HG03175 (cell line): ENCODE measurements around the gene CXCR5.

Experiments used
- ATAC-seq: cut with Tn5 transposase; IDR thresholded peaks from one replicate; pipeline ENCODE4 v1.9.1; 2021; ENCODE audit warnings: mild to moderate bottlenecking, moderate library complexity; ENCODE audit not compliant: unreplicated experiment

The CXCR5 gene

DNA sequence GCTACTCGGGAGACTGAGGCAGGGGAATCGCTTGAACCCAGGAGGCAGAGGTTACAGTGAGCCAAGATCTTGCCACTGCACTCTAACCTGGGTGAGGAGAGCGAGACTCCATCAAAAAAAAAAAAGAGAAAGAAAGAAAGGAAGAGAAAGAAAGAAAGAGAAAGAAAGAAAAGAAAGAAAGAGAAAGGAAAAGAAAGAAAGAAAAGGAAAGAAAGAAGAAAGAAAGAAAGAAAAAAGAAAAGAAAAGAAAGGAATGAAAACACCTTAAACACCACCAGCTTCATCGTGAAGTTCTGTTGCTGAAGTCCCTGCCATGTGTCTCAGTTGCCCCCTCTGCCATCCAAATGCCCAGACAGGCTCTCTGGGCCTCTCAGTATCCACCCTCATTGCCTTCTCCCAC is 9.9 kb upstream of the CXCR5 start:
- no peak for ATAC-seq

DNA sequence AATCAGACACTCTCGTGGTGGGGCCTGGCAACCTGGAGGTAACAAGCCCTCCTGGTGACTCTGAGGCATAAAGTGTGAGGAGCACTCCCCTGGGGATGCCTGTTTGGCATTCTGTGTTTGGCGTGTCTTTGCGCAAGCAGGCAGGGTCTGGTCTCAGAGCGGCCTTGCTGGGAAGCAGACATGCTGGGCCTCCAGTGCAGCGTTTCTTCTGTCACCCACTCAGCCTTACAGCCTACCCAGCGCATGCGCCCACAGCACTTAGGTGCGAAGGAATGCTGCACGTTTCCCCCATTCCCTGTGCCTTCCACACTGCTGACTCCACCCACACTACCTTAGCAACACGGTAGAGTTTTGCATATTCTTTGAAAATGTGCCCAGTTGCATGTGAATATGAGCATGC is 7.4 kb upstream of the CXCR5 start:
- ATAC-seq = no peak

- no peak for ATAC-seq
Measured at GRCh38 chr11:118877487-118878162, 6.1 kb upstream of the CXCR5 start.

DNA sequence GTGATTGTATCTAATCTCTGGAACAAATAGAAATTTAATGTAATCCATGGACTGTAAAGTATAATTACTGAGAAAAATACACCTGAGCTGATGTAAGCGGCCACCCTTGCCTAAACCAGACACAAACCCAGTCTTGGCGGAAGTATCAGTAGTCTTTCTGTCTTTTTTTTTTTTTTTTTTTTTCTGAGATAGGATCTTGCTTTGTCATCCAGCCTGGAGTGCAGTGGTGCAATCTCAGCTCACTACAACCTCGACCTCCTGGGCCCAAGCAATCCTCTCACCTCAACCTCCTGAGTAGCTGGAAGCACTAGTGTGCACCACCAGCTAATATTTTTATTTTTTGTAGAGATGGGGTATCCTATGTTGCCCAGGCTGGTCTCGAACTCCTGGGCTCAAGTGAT is 5.5 kb upstream of the CXCR5 start:
- ATAC-seq = no peak

DNA sequence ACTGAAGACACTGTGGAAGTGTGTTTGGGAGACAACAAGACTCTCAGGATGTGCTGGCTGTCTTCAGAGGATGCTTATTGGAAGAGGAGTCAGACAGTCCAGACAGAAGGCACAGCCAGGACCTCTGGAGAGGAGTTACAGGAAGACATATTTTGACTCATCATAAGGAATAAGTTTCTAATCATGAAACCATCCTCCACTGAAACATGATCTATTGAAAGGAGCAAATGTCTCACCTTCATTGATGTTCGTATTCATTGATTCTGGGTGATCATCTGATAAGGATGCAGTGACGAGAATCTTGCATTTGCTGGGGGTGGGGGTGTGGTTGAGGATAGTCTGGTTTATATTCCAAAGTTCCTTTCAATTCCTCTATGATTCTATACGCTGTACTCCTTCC is 2.5 kb upstream of the CXCR5 start:
- ATAC-seq = no peak

DNA sequence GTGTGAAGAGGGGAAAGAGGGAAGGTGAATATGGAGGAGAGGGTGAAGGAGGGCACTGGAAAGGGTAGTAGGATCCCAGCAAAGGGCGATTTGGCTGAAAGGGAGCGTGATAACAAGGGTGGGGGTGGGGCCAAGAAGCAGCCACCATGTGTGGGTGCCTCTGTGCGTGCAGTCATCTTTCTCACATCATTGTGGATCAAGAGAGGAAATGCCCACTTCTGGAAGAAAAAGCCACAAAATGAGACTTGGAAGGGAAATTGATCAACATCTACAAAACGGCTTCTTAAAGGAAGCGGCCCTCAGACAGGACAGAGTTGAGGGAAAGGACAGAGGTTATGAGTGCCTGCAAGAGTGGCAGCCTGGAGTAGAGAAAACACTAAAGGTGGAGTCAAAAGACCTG is 1.2 kb upstream of the CXCR5 start:
- no peak for ATAC-seq

DNA sequence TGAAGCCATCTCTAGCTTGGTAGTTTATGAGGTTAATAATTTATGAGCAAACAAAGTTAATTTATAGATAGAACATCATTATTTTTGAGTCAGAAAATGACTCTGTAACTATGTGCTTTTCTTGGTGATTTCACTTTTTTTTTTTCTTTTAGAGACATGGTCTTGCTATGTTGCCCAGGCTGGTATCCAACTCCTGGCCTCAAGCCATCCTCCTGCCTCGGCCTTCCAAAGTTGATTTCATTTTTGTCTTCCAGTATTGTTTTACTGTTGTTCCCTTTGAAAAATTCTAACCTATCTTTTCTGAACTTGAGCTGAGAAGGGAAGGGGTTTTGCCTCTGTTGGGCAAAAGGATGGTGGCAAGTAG is 706 bp upstream of the CXCR5 start:
- ATAC-seq = no peak

DNA sequence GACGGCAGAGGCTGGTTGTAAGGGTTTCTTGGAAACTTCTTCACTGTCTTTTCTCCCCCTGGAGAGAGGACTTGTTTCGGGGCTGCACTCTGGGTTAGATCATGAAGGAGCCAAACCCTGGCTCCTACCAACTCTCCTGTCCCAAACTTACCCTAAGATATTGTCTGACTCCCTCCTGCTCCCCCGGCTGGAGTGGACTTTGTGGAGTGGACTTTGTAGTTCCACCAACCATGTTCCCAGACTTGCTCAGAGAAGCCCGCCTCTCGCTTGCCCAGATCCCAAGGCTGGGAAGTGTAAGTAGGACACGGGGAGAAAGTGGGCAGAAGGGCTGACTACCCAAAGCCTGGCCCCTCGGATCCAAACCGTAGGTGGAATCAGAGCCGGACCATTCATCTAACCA is 1.2 kb downstream of the CXCR5 start:
- ATAC-seq = no peak

DNA sequence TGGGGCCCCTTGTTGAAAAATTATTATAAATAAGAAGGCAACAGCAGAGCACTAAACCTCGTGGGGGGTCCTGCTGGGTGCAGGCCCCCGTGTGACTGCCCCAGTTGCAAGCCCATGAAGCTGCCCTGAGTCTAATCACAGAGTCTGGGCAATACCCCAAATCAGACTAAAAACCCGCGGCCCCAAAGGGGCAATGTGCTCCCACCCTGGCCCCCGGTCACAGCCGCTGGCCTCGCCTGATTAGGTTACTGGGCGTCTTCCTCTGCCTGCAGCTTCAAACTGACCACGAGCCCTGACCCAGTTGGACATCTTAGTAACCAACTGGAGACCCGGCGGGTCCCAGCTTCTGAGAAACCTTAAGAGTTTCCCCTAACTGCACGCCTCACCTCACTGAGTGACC is 1.6 kb downstream of the CXCR5 start:
- ATAC-seq = no peak

GRCh38 chr11:118885831-118886565 is 2.3 kb downstream of the CXCR5 start:
- ATAC-seq = no peak

- no peak for ATAC-seq
Measured at GRCh38 chr11:118886681-118887111, 3.0 kb downstream of the CXCR5 start.

DNA sequence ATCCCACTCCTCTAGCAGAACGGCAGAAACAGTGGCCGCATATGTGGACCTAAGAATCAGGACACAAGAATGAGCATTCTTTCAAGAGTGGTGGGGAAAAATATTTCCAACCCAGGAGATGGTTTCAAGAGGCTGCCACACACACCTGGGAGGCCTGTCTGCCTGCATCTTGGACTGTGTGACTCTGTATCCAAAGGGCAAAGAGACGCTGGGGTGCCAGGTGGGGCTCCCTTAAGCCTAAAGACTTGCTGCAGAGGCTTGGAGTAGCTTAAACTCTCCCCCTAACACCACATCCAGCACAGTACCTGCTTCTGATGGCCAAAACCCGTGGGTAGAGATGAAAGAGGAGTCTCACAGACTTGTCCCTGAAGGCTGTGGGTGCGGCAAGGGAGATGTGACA is 3.5 kb downstream of the CXCR5 start:
- no peak for ATAC-seq

DNA sequence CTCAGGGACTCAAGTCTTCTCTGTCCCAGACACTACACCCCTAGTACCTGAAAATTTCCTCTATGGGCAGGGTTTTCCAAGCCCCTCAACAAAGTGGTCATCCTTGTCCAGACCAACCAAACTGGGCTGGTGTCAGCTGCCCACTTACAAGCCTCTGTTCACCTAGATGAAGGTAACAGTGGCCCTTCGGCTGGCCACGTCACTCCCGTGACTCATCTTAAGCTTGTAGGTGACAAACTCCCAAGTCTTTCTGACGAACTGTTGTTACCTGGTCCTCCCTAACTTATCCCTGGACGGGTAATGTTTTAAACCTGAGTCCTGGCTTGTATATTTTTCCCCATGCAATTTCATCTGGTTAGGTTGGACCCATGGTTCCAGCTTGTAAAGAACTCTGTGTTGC is 4.7 kb downstream of the CXCR5 start:
- ATAC-seq = no peak

DNA sequence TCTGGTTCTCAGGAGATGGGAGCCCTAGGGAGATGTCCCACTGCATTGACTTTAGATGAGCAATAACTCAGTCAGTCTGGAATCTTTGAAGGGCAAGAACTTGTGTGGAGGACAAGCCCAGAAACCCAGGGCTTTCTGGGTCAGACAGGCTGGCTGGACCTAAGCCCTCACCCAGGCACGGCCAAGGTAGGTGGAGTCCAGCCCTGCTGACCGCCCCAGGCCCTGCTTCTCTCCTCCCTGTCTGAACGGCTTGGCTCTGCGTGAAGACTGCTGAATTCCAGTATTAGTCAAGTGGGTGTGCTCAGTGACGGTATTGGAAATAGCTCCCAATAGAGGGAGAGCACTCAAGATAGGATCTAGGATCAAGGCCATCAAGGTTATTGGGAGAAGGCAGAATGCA is 6.1 kb downstream of the CXCR5 start:
- no peak for ATAC-seq

- no peak for ATAC-seq
Measured at GRCh38 chr11:118892514-118892913, 8.8 kb downstream of the CXCR5 start.

DNA sequence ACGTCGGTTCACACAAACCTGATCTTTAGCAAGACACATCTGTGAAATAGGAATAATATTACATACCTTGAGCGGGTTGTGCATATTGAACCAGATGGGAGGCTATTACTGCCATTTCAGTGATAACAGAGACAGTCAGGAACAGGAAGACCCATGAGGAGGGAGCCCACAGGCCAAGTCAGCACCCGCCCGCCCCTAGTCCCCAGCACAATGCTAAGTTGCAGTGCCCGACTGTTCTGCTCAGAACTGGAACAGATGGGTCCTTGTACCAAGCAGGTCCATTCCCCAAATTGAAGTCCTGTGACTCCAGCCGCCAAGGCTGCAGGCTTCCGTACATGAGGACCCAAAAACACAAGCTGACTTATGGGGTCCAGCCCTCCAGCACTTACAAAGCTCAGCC is 9.3 kb downstream of the CXCR5 start:
- no peak for ATAC-seq

GRCh38 chr11:118893662-118894061 is 10.0 kb downstream of the CXCR5 start:
- no peak for ATAC-seq

DNA sequence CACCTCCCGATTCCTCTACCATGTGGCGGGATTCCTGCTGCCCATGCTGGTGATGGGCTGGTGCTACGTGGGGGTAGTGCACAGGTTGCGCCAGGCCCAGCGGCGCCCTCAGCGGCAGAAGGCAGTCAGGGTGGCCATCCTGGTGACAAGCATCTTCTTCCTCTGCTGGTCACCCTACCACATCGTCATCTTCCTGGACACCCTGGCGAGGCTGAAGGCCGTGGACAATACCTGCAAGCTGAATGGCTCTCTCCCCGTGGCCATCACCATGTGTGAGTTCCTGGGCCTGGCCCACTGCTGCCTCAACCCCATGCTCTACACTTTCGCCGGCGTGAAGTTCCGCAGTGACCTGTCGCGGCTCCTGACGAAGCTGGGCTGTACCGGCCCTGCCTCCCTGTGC is 10.5 kb downstream of the CXCR5 start:
- no peak for ATAC-seq

DNA sequence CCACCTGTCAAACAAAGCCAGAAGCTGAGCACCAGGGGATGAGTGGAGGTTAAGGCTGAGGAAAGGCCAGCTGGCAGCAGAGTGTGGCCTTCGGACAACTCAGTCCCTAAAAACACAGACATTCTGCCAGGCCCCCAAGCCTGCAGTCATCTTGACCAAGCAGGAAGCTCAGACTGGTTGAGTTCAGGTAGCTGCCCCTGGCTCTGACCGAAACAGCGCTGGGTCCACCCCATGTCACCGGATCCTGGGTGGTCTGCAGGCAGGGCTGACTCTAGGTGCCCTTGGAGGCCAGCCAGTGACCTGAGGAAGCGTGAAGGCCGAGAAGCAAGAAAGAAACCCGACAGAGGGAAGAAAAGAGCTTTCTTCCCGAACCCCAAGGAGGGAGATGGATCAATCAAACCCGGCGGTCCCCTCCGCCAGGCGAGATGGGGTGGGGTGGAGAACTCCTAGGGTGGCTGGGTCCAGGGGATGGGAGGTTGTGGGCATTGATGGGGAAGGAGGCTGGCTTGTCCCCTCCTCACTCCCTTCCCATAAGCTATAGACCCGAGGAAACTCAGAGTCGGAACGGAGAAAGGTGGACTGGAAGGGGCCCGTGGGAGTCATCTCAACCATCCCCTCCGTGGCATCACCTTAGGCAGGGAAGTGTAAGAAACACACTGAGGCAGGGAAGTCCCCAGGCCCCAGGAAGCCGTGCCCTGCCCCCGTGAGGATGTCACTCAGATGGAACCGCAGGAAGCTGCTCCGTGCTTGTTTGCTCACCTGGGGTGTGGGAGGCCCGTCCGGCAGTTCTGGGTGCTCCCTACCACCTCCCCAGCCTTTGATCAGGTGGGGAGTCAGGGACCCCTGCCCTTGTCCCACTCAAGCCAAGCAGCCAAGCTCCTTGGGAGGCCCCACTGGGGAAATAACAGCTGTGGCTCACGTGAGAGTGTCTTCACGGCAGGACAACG is 11.7 kb downstream of the CXCR5 start:
- ATAC-seq = no peak

- ATAC-seq = no peak
Measured at GRCh38 chr11:118896472-118896913, 12.8 kb downstream of the CXCR5 start.

DNA sequence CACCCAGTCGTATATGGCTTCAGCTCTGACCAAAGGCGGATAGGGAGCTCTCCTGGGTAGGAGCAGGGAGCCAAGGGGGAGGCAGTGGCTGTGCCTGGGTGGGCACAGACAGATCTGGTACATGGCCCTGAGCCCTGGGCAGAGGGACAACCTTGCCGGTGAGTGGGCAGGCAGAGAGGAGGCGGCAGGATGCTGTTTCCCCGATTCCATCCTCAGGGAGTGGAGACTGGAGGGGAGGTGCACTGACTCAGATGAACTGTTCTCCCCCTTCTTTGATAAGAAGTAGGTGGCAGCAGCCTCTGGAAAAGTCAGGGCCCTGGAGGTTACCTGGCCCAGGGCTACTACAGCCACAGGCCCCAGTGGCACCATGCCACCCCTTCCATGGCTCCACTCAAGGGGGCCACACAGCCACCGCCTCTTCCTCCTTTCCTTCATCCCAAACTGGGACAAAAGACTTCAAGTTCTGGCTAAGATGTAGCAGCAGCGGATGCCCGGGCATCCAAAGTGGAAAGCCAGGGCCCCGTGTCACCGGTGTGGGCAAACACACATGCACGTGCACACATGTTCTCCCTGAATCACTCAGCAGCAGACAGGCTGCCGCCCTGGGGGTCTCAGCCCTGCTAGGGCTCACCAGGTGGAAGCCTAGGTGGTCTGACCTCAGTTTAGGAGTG is 13.4 kb downstream of the CXCR5 start:
- no peak for ATAC-seq
